ENCODE results near the gene SYNE3. TPM values are rescaled to one million over a fixed set of nuclear protein-coding genes. Genes with fewer than 3 reads are reported as not detected.

Gene SYNE3
- total RNA-seq, 1 donor from 2014 or later = 2.5 TPM

- H3K27ac ChIP-seq (ENCODE audit: low read depth, low read length) = peak overlapping the region; percentile 85
- Mint-ChIP-seq H3K9me3 (ENCODE audit: unreplicated experiment) (no peaks in the 10 kb centered on the region), H3K27ac (ENCODE audit: unreplicated experiment) (peak overlapping the region; percentile 96), H3K4me1 (ENCODE audit: low read depth, unreplicated experiment) (peaks cover 47% of the 10 kb centered on the region), H3K36me3 (ENCODE audit: low read depth, unreplicated experiment) (peaks cover 1% of the 10 kb centered on the region), H3K27me3 (ENCODE audit: low read depth, unreplicated experiment) (no peaks in the 10 kb centered on the region), H3K4me3 (ENCODE audit: unreplicated experiment) (peak overlapping the region; percentile 50)
- no peak for TF ChIP-seq EZH2 (IDR thresholded peaks at IDR 0.05; ENCODE audit: insufficient read depth, low read length)
- no peak for TF ChIP-seq CTCF (IDR thresholded peaks at IDR 0.05; ENCODE audit: insufficient read depth, low read depth, low read length)
- H3K4me2 ChIP-seq (ENCODE audit: low read length) = peak overlapping the region; percentile 28
- peaks cover 15% of the 10 kb centered on the region for H3K4me1 ChIP-seq (ENCODE audit: insufficient read depth, low read length)
- peak overlapping the region; percentile 18 for H3K4me3 ChIP-seq (ENCODE audit: insufficient read depth, low read depth, low read length)
- peaks cover 41% of the 10 kb centered on the region for H3K79me2 ChIP-seq (ENCODE audit: insufficient read depth, low read length)
- no peaks in the 10 kb centered on the region for H3K36me3 ChIP-seq (ENCODE audit: insufficient read depth, low read length)
- FAIRE-seq = no peak
- H3K9ac ChIP-seq (ENCODE audit: low read length) = peak overlapping the region; percentile 30
- peaks cover 5% of the 10 kb centered on the region for H4K20me1 ChIP-seq (ENCODE audit: insufficient read depth, low read length)
- no peaks in the 10 kb centered on the region for H3K9me3 ChIP-seq (ENCODE audit: insufficient read depth, low read depth, low read length)
- no peaks in the 10 kb centered on the region for H3K27me3 ChIP-seq (ENCODE audit: insufficient read depth, low read length)
- peak; percentile 95 for DNase-seq (ENCODE audit: low read depth)
- H2AFZ ChIP-seq (ENCODE audit: low read depth, low read length) = no peak overlapping the region
These were observed 29.2 kb upstream of the SYNE3 start for GRCh38 chr14:95545515-95546168.

GRCh38 chr14:95544588-95544987 is 28.1 kb upstream of the SYNE3 start:
- peak; percentile 65 for DNase-seq (ENCODE audit: low read depth)
- H3K4me2 ChIP-seq (ENCODE audit: low read length) = no peak overlapping the region
- peaks cover 15% of the 10 kb centered on the region for H3K4me1 ChIP-seq (ENCODE audit: insufficient read depth, low read length)
- peak overlapping the region; percentile 85 for H3K27ac ChIP-seq (ENCODE audit: low read depth, low read length)
- H4K20me1 ChIP-seq (ENCODE audit: insufficient read depth, low read length) = peaks cover 13% of the 10 kb centered on the region
- Mint-ChIP-seq H3K27ac (ENCODE audit: unreplicated experiment) (peak overlapping the region; percentile 96), H3K27me3 (ENCODE audit: low read depth, unreplicated experiment) (no peaks in the 10 kb centered on the region), H3K9me3 (ENCODE audit: unreplicated experiment) (no peaks in the 10 kb centered on the region), H3K4me3 (ENCODE audit: unreplicated experiment) (peak overlapping the region; percentile 30), H3K36me3 (ENCODE audit: low read depth, unreplicated experiment) (peaks cover 1% of the 10 kb centered on the region), H3K4me1 (ENCODE audit: low read depth, unreplicated experiment) (peaks cover 47% of the 10 kb centered on the region)
- H3K36me3 ChIP-seq (ENCODE audit: insufficient read depth, low read length) = no peaks in the 10 kb centered on the region
- TF ChIP-seq CTCF (IDR thresholded peaks at IDR 0.05; ENCODE audit: insufficient read depth, low read depth, low read length) = no peak
- no peak for TF ChIP-seq EZH2 (IDR thresholded peaks at IDR 0.05; ENCODE audit: insufficient read depth, low read length)
- H3K4me3 ChIP-seq (ENCODE audit: insufficient read depth, low read depth, low read length) = no peak overlapping the region
- no peaks in the 10 kb centered on the region for H3K9me3 ChIP-seq (ENCODE audit: insufficient read depth, low read depth, low read length)
- H3K79me2 ChIP-seq (ENCODE audit: insufficient read depth, low read length) = peaks cover 51% of the 10 kb centered on the region
- H3K9ac ChIP-seq (ENCODE audit: low read length) = no peak overlapping the region
- H3K27me3 ChIP-seq (ENCODE audit: insufficient read depth, low read length) = no peaks in the 10 kb centered on the region
- no peak overlapping the region for H2AFZ ChIP-seq (ENCODE audit: low read depth, low read length)
- no peak for FAIRE-seq

- FAIRE-seq = no peak
- no peak overlapping the region for H3K4me3 ChIP-seq (ENCODE audit: insufficient read depth, low read depth, low read length)
These were observed 26.6 kb upstream of the SYNE3 start for GRCh38 chr14:95543021-95543420.

More at GRCh38 chr14:95543021-95543420, 26.6 kb upstream of the SYNE3 start:
- Histone ChIP-seq H3K4me1 (ENCODE audit: insufficient read depth, low read length) (peaks cover 14% of the 10 kb centered on the region), H3K27ac (ENCODE audit: low read depth, low read length) (no peak overlapping the region), H3K9ac (ENCODE audit: low read length) (no peak overlapping the region), H3K27me3 (ENCODE audit: insufficient read depth, low read length) (no peaks in the 10 kb centered on the region), H2AFZ (ENCODE audit: low read depth, low read length) (no peak overlapping the region), H3K9me3 (ENCODE audit: insufficient read depth, low read depth, low read length) (no peaks in the 10 kb centered on the region), H3K4me2 (ENCODE audit: low read length) (no peak overlapping the region), H4K20me1 (ENCODE audit: insufficient read depth, low read length) (peaks cover 27% of the 10 kb centered on the region), H3K36me3 (ENCODE audit: insufficient read depth, low read length) (no peaks in the 10 kb centered on the region), H3K79me2 (ENCODE audit: insufficient read depth, low read length) (peaks cover 67% of the 10 kb centered on the region)
- Mint-ChIP-seq H3K9me3 (ENCODE audit: unreplicated experiment) (no peaks in the 10 kb centered on the region), H3K36me3 (ENCODE audit: low read depth, unreplicated experiment) (peaks cover 1% of the 10 kb centered on the region), H3K27ac (ENCODE audit: unreplicated experiment) (no peak overlapping the region), H3K4me3 (ENCODE audit: unreplicated experiment) (no peak overlapping the region), H3K27me3 (ENCODE audit: low read depth, unreplicated experiment) (no peaks in the 10 kb centered on the region), H3K4me1 (ENCODE audit: low read depth, unreplicated experiment) (peaks cover 41% of the 10 kb centered on the region)
- DNase-seq (ENCODE audit: low read depth) = no peak
- TF ChIP-seq EZH2 (IDR thresholded peaks at IDR 0.05; ENCODE audit: insufficient read depth, low read length) = no peak
- TF ChIP-seq CTCF (IDR thresholded peaks at IDR 0.05; ENCODE audit: insufficient read depth, low read depth, low read length) = no peak

All from astrocyte (in vitro differentiated cells and primary cell).